Activated gamma-delta T cell treated with anti-CD3 and anti-CD28 coated beads, Interleukin-2, amount 50 U/mL, for 16 hours (primary cell): ENCODE data around the gene IRF1.

Experiments used
- DNase-seq: peaks from one replicate; pipeline ENCODE4 v3.0.0-alpha.2; 2020; ENCODE audit warnings: low read depth

Gene IRF1

DNA sequence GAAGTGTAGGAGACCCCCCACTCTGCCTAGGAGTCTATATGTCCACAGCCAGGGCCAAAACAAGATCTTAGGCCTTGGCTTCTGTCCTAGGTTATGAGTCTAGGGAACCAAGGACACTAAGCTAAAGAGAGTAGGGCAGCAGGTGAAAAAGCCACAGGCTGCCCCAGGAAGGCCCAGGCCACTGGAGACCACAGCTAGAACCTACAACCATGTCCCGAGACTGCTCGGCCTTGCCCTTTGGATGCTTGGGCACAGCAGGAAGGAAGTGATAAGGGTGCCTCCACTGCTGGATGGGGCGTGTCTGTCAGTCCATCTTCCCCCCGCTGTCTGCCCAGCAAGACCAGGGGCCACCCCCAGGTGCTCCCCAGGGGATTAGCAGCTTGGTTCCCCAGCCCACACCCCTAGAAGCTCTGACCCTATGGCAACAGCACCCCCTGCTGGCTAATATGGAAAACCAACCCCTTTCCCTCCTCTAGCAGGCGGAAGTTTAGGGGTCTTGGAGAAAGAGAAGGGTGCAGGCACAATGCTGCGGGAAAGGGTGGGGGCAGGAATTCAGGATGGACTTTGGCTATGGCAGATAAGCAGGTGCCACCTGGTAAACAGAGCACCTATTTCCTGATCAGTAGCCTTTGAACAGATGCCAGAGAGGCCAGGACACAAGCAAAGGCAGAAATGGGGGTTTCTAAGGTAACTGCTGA lies 10.5 kb upstream of the IRF1 start:
- peak; percentile 72 for DNase-seq

GRCh38 chr5:132500244-132500930 lies 9.8 kb upstream of the IRF1 start:
- no peak for DNase-seq

GRCh38 chr5:132499440-132500243 lies 9.1 kb upstream of the IRF1 start:
- no peak for DNase-seq

- DNase-seq: no peak
Observed at GRCh38 chr5:132498686-132499271, 8.2 kb upstream of the IRF1 start.

DNA sequence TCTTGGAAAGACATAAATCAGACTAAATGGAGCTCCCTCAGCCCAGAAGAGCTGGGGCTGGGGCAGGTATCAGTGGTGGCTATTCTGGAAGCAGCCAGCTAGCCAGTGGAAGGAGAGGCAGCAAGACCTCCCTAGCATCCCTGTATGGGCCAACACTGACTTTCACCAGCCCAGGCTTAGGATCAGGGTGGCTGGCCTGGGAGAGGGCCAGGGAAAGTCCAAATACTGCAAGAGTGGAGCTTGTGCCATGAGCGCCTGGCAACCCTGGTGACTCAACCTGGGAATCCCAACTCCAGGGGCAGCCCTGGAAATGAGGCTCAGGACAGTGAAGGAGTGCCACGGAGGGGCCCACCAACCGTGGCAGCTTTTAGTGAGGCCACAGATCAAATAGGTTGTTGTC lies 7.6 kb upstream of the IRF1 start:
- DNase-seq: no peak

DNA sequence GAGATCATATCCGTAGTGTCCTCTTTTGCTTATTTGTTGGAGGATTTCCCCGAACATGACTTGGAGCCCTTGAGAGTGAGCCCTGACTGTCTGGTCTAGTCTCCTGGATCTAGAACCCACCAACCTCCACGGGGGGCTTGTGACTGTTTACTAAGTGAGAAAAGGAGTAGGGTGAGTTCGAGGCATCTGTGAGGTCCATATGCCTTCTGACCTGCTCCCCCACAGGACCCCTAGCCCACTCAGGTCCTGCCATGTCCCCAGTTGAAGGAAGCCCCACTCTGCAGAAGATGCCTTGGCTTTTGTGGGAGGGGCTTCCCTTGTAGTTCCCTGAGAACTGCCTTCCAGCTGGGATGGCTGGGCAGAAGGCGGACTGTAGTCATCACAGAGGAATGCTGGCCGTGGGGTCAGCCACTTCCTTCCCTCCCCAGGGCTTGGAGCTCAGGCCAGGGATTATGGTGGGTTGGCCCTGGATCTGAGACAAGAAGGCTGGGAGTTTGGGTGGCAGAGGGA lies 7.0 kb upstream of the IRF1 start:
- no peak for DNase-seq

GRCh38 chr5:132496631-132497487 lies 6.3 kb upstream of the IRF1 start:
- no peak for DNase-seq

DNA sequence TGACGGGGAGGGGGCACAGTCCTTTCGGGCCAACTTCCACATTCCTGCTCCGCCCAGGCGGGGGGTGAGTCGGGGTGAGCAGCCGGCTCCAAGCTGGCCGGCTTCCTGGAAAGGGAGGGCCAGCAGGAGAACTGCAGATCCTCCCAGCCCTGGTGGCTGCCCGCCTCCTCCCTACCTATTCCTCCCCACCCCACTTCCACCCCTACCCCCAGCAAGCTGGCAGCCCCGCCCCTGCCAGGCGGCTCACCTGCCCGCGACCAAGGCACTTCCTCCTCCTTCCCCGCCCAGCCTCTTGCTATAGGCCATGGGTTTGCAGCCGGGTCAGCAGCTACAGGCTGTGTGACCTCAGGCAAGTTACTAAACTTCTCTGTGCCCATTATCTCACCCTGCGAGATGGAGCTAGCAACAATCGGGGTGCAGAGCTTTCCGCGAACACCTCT lies 5.6 kb upstream of the IRF1 start:
- peak; percentile 80 for DNase-seq

GRCh38 chr5:132495667-132496190 lies 5.2 kb upstream of the IRF1 start:
- peak; percentile 65 for DNase-seq

DNA sequence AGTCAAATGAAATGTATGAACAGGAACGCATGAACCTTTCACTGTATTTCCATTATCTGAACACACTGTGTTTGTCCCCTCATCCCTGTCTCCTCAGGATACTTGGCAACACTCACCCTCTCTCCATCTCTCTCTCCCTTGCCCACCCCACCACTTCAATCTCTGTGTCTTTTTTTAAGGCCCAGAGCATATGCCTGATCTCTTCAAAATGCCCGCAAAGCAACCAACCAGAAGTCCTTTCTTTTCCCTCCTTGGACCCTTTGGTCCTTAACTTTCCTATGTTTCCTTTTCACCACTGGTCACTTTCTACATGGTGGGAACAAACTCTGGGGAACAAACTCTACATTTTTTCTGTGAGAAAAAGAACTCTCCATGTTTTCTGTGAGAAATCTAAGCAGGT lies 3.2 kb upstream of the IRF1 start:
- DNase-seq: no peak

- DNase-seq: no peak
Observed at GRCh38 chr5:132493241-132493640, 2.7 kb upstream of the IRF1 start.

DNA sequence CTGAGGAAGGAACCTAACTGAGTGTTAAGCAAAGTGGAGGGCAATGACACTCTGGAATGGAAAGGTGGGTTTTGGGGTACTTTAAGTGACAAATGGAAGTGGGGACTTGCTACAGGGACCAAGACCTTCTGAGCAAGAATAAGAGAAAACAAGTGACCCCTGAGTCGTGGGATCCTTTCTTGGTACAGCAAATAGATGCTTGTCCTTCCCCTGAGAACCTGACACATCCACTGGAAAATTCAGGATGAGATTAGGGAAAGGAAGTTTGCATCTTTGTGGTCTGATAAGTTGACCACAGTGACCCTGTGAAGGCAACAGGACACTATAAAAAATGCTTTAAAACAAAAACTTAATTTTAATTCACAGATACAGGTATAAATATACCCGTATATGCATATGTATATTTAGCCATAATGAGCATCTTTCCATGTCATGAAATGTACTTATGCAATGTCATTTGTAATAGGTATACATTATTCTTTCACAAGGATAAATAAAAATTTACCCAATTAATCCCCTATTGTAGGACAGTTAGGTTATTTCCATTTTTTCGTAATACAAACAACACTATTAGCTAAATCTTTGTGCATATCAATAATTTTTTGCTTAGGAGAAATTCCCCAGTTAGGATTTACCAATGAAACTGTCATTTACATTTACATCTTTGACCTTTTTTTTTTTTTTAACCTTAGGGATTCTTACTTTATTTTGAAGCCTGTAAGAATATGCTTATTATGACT lies 2.0 kb upstream of the IRF1 start:
- no peak for DNase-seq

GRCh38 chr5:132491368-132492364 lies 1.1 kb upstream of the IRF1 start:
- DNase-seq: no peak

GRCh38 chr5:132489871-132490483 lies 596 bp downstream of the IRF1 start:
- DNase-seq: no peak

- no peak for DNase-seq
Observed at GRCh38 chr5:132489051-132489770, 1.4 kb downstream of the IRF1 start.

- DNase-seq: no peak
Observed at GRCh38 chr5:132488590-132488989, 2.0 kb downstream of the IRF1 start.

DNA sequence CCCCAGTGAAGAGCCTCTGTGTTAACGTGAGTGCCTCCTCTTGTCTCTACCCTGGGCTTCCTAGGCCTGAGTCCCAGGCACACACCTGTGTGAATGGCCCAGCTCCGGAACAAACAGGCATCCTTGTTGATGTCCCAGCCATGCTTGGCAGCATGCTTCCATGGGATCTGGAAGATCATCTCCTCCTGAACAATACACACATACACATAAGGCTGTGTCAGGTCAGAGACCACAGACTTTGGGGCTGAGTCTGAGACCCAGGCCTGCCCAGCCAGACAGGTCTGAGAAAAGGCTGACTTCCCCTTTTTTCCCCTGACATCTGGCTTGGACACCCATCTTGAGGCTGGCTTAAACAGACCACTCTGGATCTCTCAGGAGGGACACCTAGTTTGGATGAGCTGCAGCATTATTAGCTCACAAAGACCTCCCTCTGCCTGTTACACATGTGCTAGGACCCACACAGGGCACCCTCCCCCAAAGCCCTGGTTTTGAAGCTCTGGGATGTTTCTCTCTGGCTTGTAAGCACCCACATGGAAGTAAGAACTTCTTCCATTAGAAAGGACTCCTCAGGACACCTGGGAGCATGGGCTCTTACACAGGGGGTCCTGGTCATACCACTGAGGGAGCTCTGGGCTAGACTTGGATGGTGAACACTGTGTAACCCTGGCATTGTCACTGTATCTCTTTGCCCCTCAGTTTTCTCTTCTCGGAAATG lies 2.6 kb downstream of the IRF1 start:
- DNase-seq: no peak

GRCh38 chr5:132487095-132487428 lies 3.5 kb downstream of the IRF1 start:
- no peak for DNase-seq
